ENCODE results near the gene DPP6.

The DPP6 gene

DNA sequence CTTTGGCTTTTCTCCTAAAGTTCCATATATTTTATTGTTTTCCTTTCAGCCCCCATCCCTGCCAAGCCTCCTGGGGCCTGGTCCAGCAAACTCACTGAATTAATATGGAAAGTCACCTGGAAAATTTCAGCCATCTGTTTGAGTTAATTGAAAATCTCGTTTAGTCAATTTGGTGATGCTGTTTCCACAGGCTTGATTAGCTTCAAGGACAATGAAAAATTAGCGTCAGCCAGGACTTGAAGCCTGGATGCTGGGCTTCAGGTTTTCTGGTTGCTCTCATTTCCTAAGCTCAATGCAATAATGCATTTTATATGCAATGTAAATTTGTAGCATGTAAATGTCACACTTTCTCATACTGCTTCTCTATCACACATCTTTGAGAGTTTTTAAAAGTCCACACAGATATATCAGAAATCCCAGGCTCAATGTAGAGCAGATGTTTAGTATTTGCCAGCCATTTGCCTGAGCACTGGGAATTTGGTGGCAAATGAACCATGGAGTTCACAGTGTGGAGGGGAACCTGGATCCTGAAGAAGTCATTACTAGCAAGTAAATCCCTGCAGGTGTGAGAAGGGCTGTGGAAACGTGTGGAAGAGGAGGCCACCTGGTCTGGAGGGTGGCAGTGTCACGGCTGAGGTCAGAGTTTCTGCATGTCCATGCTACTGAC is 722.2 kb downstream of the DPP6 start:
- TF ChIP-seq JUND (IDR thresholded peaks at IDR 0.05; ENCODE audit: low read depth): no peak
- in situ Hi-C loops (cut with HindIII; ENCODE audit: low pct_unique_long_range_greater_than_20kb, low sequenced_read_pairs): no loop called here
- no peak for DNase-seq (ENCODE audit: low read depth in 1 of 2, low spot score in 1 of 2)

DNA sequence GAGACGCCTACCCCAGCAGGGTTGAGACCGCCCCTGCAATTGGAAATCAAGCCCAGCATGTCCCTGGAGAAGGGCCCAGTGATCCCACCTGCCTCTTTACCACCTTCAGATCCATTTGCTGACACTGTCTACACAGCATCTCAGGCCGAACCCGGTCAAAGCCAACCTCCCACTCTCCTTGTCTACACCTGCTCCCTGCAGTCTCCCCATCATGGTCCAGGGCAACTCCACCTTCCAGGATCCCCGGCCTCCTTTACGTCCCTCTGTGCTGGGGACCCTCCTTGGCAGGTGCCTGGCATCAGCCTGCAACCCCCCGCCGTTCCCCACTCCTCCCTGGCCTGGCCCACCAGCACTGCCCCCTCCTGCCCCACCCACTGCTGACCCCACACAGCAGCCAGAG is 723.5 kb downstream of the DPP6 start:
- TF ChIP-seq JUND (IDR thresholded peaks at IDR 0.05; ENCODE audit: low read depth): no peak
- no peak for DNase-seq (ENCODE audit: low read depth in 1 of 2, low spot score in 1 of 2)
- in situ Hi-C loops (cut with HindIII; ENCODE audit: low pct_unique_long_range_greater_than_20kb, low sequenced_read_pairs): no loop called here

DNA sequence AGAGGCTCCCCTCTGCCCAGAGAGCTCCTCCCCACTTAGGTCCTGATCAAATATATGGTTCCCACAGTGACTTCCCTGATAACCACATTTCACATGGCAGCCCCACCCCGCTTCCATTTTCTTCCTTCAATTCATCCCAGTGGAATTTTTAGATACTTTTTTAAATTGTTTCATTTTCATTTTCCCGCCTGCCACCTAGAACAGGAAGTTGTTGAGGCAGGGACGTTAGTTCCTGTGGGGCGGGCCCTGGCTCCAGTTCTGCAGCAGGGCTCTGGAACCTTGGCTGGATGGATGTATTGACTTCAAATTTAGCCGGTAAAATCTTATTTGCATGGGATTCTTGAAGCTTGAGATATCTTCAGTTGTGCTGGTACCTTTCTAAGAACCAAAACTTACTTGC is 724.2 kb downstream of the DPP6 start:
- in situ Hi-C loops (cut with HindIII; ENCODE audit: low pct_unique_long_range_greater_than_20kb, low sequenced_read_pairs): no loop called here
- TF ChIP-seq JUND (IDR thresholded peaks at IDR 0.05; ENCODE audit: low read depth): no peak
- no peak for DNase-seq (ENCODE audit: low read depth in 1 of 2, low spot score in 1 of 2)

DNA sequence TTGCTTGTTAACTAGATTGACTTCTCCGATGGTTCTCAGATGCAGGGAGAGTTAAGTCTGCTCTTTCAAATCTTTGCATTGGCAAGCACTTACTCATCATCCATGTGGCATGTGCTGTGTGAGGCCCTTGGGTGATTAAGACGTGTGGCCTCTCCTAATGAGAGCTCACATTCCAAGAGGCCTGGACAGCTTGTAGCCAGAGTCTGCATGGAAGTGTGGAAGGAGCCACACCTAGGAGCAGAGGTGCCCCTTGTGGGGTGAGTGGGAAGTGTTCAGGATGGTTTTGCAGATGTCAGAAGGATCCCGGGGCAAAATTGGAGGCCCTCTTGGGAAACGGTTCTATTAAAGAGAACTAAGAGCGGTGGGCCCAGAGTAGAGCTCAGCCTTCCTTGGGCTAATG is 724.8 kb downstream of the DPP6 start:
- in situ Hi-C loops (cut with HindIII; ENCODE audit: low pct_unique_long_range_greater_than_20kb, low sequenced_read_pairs): no loop called here
- TF ChIP-seq JUND (IDR thresholded peaks at IDR 0.05; ENCODE audit: low read depth): no peak
- no peak for DNase-seq (ENCODE audit: low read depth in 1 of 2, low spot score in 1 of 2)

DNA sequence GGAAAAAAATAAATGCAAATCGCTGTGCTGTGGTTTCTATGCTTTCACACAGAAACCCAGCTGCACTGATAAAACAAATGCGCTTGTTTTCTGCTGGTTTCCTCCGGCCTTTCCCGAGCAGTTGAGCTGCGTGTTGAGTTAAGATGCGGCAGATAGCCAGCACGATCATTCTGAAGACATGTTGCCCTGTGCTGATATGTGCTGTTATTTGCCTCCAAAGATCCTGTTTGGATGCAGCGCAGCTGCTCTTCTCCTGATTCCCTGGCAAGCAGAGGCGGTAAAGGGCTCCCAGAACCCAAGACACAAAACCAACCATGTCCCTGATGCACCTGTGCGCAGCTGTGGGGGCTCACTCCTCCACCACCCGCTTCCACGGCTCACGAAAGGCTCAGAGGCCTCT is 725.3 kb downstream of the DPP6 start:
- no peak for DNase-seq (ENCODE audit: low read depth in 1 of 2, low spot score in 1 of 2)
- TF ChIP-seq JUND (IDR thresholded peaks at IDR 0.05; ENCODE audit: low read depth): no peak
- in situ Hi-C loops (cut with HindIII; ENCODE audit: low pct_unique_long_range_greater_than_20kb, low sequenced_read_pairs): no loop called here

DNA sequence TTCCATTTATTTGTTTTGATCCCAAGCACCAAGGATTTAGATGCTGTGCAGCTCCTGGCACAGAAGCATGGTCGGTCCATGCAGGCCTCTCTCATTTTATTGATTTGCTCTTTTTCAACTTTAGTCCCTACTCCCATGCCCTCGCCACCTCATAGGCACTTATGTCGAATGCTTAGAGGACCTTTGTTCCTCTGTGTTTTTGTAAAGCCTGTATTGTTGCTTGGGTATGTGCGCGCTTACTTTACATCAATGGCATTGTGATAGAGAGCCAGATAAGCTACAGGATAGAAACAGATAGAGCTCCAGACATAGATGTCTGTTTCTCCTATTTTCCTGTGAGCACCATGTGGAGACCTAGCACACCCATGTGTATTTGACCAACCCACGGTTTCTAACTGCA is 725.7 kb downstream of the DPP6 start:
- TF ChIP-seq JUND (IDR thresholded peaks at IDR 0.05; ENCODE audit: low read depth): no peak
- DNase-seq (ENCODE audit: low read depth in 1 of 2, low spot score in 1 of 2): no peak
- in situ Hi-C loops (cut with HindIII; ENCODE audit: low pct_unique_long_range_greater_than_20kb, low sequenced_read_pairs): no loop called here

DNA sequence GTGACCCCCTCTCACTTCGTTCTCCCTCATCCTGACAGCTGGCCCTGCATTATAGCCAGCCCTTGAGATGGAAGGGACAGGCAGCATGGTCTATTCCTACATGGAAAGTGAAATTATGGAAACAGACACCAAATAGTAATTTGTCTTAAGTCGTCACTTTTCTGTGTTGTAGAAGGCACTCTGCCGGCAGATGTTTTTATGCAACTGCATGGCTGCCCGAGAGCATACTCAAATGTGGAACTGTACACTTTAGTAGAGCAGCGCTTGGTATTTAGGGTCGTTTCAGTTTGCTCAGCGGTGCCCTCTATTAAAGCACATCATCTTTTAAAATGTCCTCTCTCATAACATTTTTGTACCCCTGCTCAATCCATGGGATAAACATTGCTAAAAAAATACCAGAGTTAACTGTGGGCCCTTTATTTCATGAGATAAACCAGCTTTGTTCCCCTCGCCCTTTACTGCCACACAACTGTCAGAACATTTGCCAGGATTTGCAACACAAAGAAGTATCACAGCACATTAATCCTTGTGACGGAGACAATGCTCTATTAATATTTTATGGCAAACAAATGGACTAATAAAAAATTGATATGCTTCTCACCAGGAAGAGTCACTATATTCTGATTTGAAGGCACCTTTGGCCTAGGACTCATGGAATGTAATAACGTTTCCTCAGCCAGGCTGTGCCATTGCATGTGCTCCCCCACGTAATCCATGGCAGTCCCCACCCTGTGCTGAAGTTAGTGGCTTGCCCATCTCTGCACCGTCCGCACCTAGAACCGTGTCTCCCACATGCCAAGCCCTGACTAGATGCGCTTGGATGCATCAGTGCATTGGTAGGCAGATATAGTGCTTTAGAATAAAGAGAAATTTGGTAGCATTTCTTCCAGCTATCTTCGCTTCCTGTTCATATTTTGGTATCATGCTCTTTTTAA is 729.4 kb downstream of the DPP6 start:
- no peak for DNase-seq (ENCODE audit: low read depth in 1 of 2, low spot score in 1 of 2)
- no peak for TF ChIP-seq JUND (IDR thresholded peaks at IDR 0.05; ENCODE audit: low read depth)
- in situ Hi-C loops (cut with HindIII; ENCODE audit: low pct_unique_long_range_greater_than_20kb, low sequenced_read_pairs): no loop called here

DNA sequence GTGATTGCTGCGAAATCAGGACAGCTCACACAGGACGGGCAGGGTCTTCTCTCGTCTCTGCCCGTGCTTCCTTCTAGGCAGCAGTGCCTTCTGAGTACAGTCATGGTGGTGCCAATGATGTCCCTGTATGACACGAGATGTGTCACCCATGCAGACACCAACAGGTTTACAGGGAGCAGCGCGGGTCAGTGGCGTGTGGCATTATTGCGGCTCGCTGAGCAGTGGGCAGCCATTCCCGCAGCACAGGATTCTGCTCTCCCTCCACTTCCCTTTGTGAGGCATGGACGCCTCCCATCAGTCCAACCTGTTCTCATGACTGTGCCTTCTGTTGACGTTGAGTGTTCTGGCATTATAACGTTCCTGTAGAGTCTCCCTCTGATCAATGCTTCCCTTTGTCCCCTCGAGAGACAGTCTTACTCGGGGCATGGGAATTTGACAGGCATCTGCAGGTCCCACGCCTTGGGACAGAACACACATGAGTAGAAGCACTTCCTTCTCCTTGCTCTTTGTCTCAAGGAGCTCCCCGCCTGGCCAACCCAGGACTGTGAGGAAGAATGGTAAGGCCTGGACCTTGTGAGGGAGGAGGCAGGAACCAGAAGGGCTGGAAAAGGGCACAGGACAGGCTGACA is 731.2 kb downstream of the DPP6 start:
- DNase-seq (ENCODE audit: low read depth in 1 of 2, low spot score in 1 of 2): no peak
- in situ Hi-C loops (cut with HindIII; ENCODE audit: low pct_unique_long_range_greater_than_20kb, low sequenced_read_pairs): no loop called here
- no peak for TF ChIP-seq JUND (IDR thresholded peaks at IDR 0.05; ENCODE audit: low read depth)

DNA sequence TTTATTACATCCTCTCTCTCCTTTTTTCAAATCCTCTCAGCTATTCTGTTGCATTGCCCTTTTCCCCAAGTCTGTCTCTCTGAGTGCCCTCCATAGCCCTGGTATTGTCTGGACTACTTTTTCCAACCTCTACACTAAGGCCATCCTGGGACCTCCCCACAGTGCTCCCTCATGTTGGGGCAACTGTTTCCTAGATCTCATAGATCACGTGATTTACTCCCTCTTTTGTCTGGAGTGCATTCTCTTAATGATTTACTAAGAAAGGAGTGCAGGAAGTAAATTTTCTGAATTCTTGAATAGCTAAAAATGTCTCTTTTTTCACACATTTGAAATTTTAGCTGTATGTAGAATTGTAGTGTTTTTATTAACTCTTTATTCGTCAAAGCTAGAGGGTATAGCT is 733.7 kb downstream of the DPP6 start:
- in situ Hi-C loops (cut with HindIII; ENCODE audit: low pct_unique_long_range_greater_than_20kb, low sequenced_read_pairs): no loop called here
- no peak for TF ChIP-seq JUND (IDR thresholded peaks at IDR 0.05; ENCODE audit: low read depth)
- DNase-seq (ENCODE audit: low read depth in 1 of 2, low spot score in 1 of 2): no peak

DNA sequence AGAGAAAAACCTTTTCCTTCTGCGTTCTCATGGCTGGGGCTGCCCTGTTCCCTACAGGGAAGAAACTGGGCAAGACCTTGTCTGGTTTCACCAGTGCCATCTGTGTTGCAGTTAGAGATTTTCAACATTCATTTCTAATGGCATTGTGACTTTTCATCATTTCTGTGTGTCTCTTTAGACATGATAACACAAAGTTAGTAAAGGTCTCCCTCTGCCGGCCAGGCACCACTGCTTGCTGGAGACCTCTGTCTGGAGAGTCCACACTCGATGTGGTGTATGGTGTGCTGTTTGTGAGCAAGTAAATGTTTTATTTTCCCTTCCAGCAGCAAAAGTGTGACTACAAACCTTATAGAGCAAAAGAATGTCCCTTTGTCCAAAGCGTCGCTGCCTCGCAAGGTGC is 737.2 kb downstream of the DPP6 start:
- peak; percentile 8 to 50 for DNase-seq (ENCODE audit: low read depth in 1 of 2, low spot score in 1 of 2)

DNA sequence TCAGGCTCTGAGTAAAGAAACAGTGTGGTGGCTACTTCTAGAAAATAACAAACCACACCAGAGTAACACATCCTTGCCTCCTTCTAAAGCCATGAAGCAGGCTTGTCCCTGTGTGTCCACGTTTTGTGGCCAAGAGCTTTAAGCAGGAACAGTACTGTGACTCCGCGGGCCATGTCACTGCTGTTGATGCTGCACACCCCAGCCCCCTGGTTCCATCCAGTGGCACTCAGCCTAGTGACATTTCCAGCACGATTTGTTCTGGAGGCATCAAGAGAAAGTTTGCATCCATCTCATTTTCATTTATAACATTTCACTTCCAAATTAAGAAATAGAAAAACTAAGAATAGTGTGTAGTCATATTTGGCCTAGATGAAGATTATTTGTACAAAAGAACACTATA is 739.4 kb downstream of the DPP6 start:
- DNase-seq (ENCODE audit: low read depth in 1 of 2, low spot score in 1 of 2): no peak
- in situ Hi-C loops (cut with HindIII; ENCODE audit: low pct_unique_long_range_greater_than_20kb, low sequenced_read_pairs): no loop called here
- TF ChIP-seq JUND (IDR thresholded peaks at IDR 0.05; ENCODE audit: low read depth): no peak

More for the DNA sequence above, 737.2 kb downstream of the DPP6 start:
- TF ChIP-seq JUND (IDR thresholded peaks at IDR 0.05; ENCODE audit: low read depth): no peak
- in situ Hi-C loops (cut with HindIII; ENCODE audit: low pct_unique_long_range_greater_than_20kb, low sequenced_read_pairs): no loop called here

DNA sequence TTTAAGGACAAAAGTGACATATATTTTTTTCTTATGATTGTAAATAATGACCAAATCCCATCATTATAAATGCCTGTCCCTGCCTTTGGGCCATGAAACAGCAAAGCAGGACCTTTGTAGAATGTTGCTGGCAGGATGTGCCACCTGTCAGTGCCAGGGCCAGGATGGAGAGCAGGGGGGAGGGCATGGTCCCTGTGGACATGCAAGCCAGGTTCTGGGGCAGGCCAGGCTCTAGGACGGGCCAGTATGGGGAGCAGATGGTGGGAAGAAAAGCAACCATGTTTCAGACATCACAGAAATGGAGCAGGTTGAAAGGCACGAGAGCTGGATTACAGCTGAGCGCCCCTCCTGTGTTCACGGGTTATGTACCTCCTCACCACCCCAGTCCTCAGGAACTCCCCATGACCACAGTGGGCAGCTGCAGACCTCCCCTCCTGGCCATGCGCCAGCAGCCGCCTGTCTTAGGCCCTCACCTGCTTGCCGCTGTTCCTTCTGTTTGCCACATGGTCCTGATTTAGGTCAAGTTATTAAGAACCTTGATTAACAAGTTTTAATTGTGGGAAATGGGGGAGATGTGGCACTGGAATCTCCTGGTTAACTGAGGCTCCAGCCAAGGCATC is 740.3 kb downstream of the DPP6 start:
- no peak for DNase-seq (ENCODE audit: low read depth in 1 of 2, low spot score in 1 of 2)
- no peak for TF ChIP-seq JUND (IDR thresholded peaks at IDR 0.05; ENCODE audit: low read depth)
- in situ Hi-C loops (cut with HindIII; ENCODE audit: low pct_unique_long_range_greater_than_20kb, low sequenced_read_pairs): no loop called here
